Measurements from ENCODE around the gene CMKLR1.

- TF ChIP-seq CTCF (IDR thresholded peaks at IDR 0.05) (no peak), EZH2 (IDR thresholded peaks at IDR 0.05; ENCODE audit: borderline replicate concordance, insufficient read depth, low read depth, low read length, poor library complexity, severe bottlenecking) (no peak)
Measured at GRCh38 chr12:108252523-108252922, 86.6 kb downstream of the CMKLR1 start.

Measured in B cell (primary cell).